HepG2 (cell line): ENCODE data around the gene ATG9A. TPM values are rescaled to one million over a fixed set of nuclear protein-coding genes. Genes with fewer than 3 reads are reported as not detected.

ENCODE experiments used
- ATAC-seq: fragments of 200-7000 bp; cut with Tn5 transposase; 3 replicates; pipeline ENCODE4 v1.9.1; 2020; ENCODE audit warnings: mild to moderate bottlenecking, moderate library complexity
- BruUV-seq: library from RNA; stranded (reverse); fragments of 400-500 nt; replicated peaks from 2 replicates; lab custom pipeline; 2021; lab: Mats Ljungman, UMichigan
- CTCF ChIA-PET: fragments of 300-600 bp; formaldehyde crosslinking; extraction: SDS; loops from one replicate; lab custom pipeline; 2021; ENCODE audit warnings: low total read pairs, inconsistent platforms, low intra/inter-chr PET ratio; lab: Yijun Ruan, JAX
- POLR2A ChIA-PET: fragments of 350-600 bp; sonication (Branson Sonifier 250); formaldehyde crosslinking; loops from one replicate; lab custom pipeline; 2020; ENCODE audit warnings: antibody characterized with exemption, inconsistent platforms; lab: Yijun Ruan, JAX
- DNase-seq: peaks from one replicate; pipeline ENCODE4 v3.0.0-alpha.2; 2015; ENCODE audit warnings: low spot score
- FAIRE-seq: peaks from 3 replicates; lab custom pipeline; 2011; peaks lifted over from hg19 to GRCh38; lab: Jason Lieb, UNC
- H2AFZ ChIP-seq: one replicate; pipeline ENCODE4 v1.6.1; 2011; ENCODE audit warnings: low read length, inconsistent platforms
- H3K27ac ChIP-seq: fragments of 300-600 bp; 3 replicates; pipeline ENCODE4 v1.8.0; 2011; ENCODE audit warnings: mixed run types, mild to moderate bottlenecking, mixed read lengths, low read length, inconsistent platforms; ENCODE audit not compliant: insufficient read depth; ENCODE audit errors: extremely low read length
- H3K27me3 ChIP-seq, 2 experiments: fragments of 200-600 bp in 1 of 2; 2 replicates in 1 of 2; 3 replicates in 1 of 2; pipeline versions ENCODE4 v1.6.0 to v1.8.0; 2011; ENCODE audit warnings: low read length in 2 of 2, mild to moderate bottlenecking in 2 of 2, moderate library complexity in 2 of 2, inconsistent platforms in 1 of 2; ENCODE audit not compliant: insufficient read depth in 2 of 2, control insufficient read depth in 1 of 2
- H3K36me3 ChIP-seq, 2 experiments: fragments of 200-600 bp in 1 of 2; replicated peaks in 1 of 2; 2 replicates in 1 of 2; 3 replicates in 1 of 2; pipeline versions ENCODE4 v1.5.1 to v1.8.0; 2011; ENCODE audit warnings: low read length in 2 of 2, inconsistent platforms in 1 of 2; ENCODE audit not compliant: insufficient read depth in 2 of 2, control insufficient read depth in 1 of 2
- H3K4me1 ChIP-seq: 2 replicates; pipeline ENCODE4 v1.5.1; 2012; ENCODE audit warnings: low read length, inconsistent platforms; ENCODE audit not compliant: insufficient read depth
- H3K4me2 ChIP-seq: 2 replicates; pipeline ENCODE4 v1.6.0; 2011; ENCODE audit warnings: low read depth, low read length, inconsistent platforms
- H3K4me3 ChIP-seq, 3 experiments: fragments of 200-600 bp in 1 of 3; sonication (generic), shearing (Covaris generic) in 1 of 3; replicated peaks in 1 of 3; 2 replicates each; pipeline ENCODE4 v1.5.1; 2011 to 2016; ENCODE audit warnings: low read length in 3 of 3, inconsistent platforms in 2 of 3, low read depth in 2 of 3, mild to moderate bottlenecking in 2 of 3, control low read depth in 1 of 3, mixed read lengths in 1 of 3; ENCODE audit not compliant: insufficient read depth in 1 of 3
- H3K79me2 ChIP-seq: one replicate; pipeline ENCODE4 v1.6.1; 2011; ENCODE audit warnings: low read length, inconsistent platforms; ENCODE audit not compliant: insufficient read depth
- H3K9ac ChIP-seq: 2 replicates; pipeline ENCODE4 v1.6.0; 2011; ENCODE audit warnings: mild to moderate bottlenecking, low read depth, low read length, inconsistent platforms; ENCODE audit not compliant: insufficient read depth
- H3K9me3 ChIP-seq: 2 replicates; pipeline ENCODE4 v1.5.1; 2012; ENCODE audit warnings: mild to moderate bottlenecking, low read length
- H4K20me1 ChIP-seq: 2 replicates; pipeline ENCODE4 v1.6.0; 2011; ENCODE audit warnings: inconsistent platforms, mild to moderate bottlenecking, low read length, moderate library complexity; ENCODE audit not compliant: insufficient read depth
- CTCF ChIP-seq: sonication (generic); formaldehyde crosslinking; IDR thresholded peaks from 2 replicates; pipeline ENCODE4 v1.5.0; 2020; ENCODE audit warnings: mild to moderate bottlenecking, missing genetic modification reagents, moderate library complexity
- JDP2 ChIP-seq: sonication (generic); formaldehyde crosslinking; IDR thresholded peaks from 2 replicates; pipeline ENCODE4 v1.8.1; 2022; ENCODE audit warnings: missing genetic modification reagents, borderline replicate concordance
- KMT2B ChIP-seq: IDR thresholded peaks from 2 replicates; pipeline ENCODE4 v1.6.1; 2016; ENCODE audit warnings: missing genetic modification reagents, missing compliant biosample characterization
- MAFF ChIP-seq: IDR thresholded peaks from 2 replicates; pipeline ENCODE4 v1.6.1; 2011; ENCODE audit warnings: low read depth, low read length, improper control_type of control experiment
- MZF1 ChIP-seq: sonication (generic); formaldehyde crosslinking; IDR thresholded peaks from 2 replicates; pipeline ENCODE4 v1.8.1; 2023; ENCODE audit warnings: mild to moderate bottlenecking, missing genetic modification reagents, borderline replicate concordance
- NFIB ChIP-seq: sonication (generic); formaldehyde crosslinking; IDR thresholded peaks from 2 replicates; pipeline ENCODE4 v1.9.0; 2021; ENCODE audit warnings: missing genetic modification reagents, mild to moderate bottlenecking, borderline replicate concordance
- SALL1 ChIP-seq: sonication (generic); formaldehyde crosslinking; IDR thresholded peaks from 2 replicates; pipeline ENCODE4 v1.8.0; 2022; ENCODE audit warnings: mild to moderate bottlenecking, missing genetic modification reagents
- SKI ChIP-seq: fragments of 450-650 bp; IDR thresholded peaks from one replicate; pipeline ENCODE4 v1.6.1; 2018; ENCODE audit warnings: mild to moderate bottlenecking; ENCODE audit not compliant: partially characterized antibody
- XRCC5 ChIP-seq: fragments of 200-400 bp; formaldehyde crosslinking; optimal IDR thresholded peaks from 2 replicates; pipeline ENCODE3; 2017; ENCODE audit warnings: mild to moderate bottlenecking, low read length
- ZBTB38 ChIP-seq: sonication (generic); formaldehyde crosslinking; IDR thresholded peaks from 2 replicates; pipeline ENCODE4 v1.5.1; 2020; ENCODE audit warnings: mild to moderate bottlenecking, missing genetic modification reagents
- ZC3H13 ChIP-seq: sonication (generic); formaldehyde crosslinking; IDR thresholded peaks from 2 replicates; pipeline ENCODE4 v1.8.1; 2023; ENCODE audit warnings: mild to moderate bottlenecking, missing genetic modification reagents, moderate library complexity
- WGBS: methylation state at CpG from one replicate; pipeline ENCODE4 v1.1.6; 2017; ENCODE audit warnings: low lambda C conversion rate; 5-methylcytosine and 5-hydroxymethylcytosine counted together
- in situ Hi-C: cut with HindIII; loops from 2 replicates; pipeline ENCODE4 v1.10.0; 2017; ENCODE audit warnings: low pct_unique_long_range_greater_than_20kb; ENCODE audit not compliant: extremely low pct_ligation_motif_present
- intact Hi-C: fragments of 100-400 bp; cut with micrococcal nuclease; formaldehyde crosslinking; loops from one replicate; pipeline ENCODE4 v1.10.0; 2022; ENCODE audit not compliant: unreplicated experiment
- polyA plus RNA-seq, 8 experiments: library from polyadenylated mRNA; depleted of rRNA in 3 of 8; stranded (reverse) in 7 of 8; unstranded in 1 of 8; fragments of >200 nt; fragmentation: Illumina TruSeq in 4 of 8; extraction: Trizol in 4 of 8; gene quantifications; 2 replicates each; pipeline versions ENCODE4 v1.2.1 to v1.2.3, GENCODE V29; 2011 to 2016; ENCODE audit warnings: low read depth in 4 of 8, missing spikeins in 1 of 8, mixed read lengths in 1 of 8; ENCODE audit not compliant: insufficient read depth in 1 of 8
- total RNA-seq, 5 experiments: library from RNA; depleted of rRNA; stranded (reverse); fragments of >200 nt; fragmentation: Illumina TruSeq; extraction: Trizol; gene quantifications; 2 replicates each; pipeline ENCODE4 v1.2.3, GENCODE V29; 2016; ENCODE audit warnings: low read depth in 1 of 5
- TF ChIP-seq, protein P1 (sequence below): sonication (generic); formaldehyde crosslinking; IDR thresholded peaks from 2 replicates; pipeline ENCODE4 v1.4.0; 2020; ENCODE audit warnings: mild to moderate bottlenecking, missing genetic modification reagents
- TF ChIP-seq, protein P2 (sequence below), 2 experiments: sonication (generic) in 1 of 2; formaldehyde crosslinking in 1 of 2; IDR thresholded peaks; 2 replicates each; pipeline versions ENCODE4 v1.4.0 to v1.6.1; 2016 to 2020; ENCODE audit warnings: borderline replicate concordance in 1 of 2, low read depth in 1 of 2, mild to moderate bottlenecking in 1 of 2, missing genetic modification reagents in 1 of 2

ATG9A gene
- total and polyA plus RNA-seq, 2 of the 13 experiments (the other 11 are each of a cell fraction or from before 2014, with no cell fraction given), result 35.0 to 131 TPM

DNA sequence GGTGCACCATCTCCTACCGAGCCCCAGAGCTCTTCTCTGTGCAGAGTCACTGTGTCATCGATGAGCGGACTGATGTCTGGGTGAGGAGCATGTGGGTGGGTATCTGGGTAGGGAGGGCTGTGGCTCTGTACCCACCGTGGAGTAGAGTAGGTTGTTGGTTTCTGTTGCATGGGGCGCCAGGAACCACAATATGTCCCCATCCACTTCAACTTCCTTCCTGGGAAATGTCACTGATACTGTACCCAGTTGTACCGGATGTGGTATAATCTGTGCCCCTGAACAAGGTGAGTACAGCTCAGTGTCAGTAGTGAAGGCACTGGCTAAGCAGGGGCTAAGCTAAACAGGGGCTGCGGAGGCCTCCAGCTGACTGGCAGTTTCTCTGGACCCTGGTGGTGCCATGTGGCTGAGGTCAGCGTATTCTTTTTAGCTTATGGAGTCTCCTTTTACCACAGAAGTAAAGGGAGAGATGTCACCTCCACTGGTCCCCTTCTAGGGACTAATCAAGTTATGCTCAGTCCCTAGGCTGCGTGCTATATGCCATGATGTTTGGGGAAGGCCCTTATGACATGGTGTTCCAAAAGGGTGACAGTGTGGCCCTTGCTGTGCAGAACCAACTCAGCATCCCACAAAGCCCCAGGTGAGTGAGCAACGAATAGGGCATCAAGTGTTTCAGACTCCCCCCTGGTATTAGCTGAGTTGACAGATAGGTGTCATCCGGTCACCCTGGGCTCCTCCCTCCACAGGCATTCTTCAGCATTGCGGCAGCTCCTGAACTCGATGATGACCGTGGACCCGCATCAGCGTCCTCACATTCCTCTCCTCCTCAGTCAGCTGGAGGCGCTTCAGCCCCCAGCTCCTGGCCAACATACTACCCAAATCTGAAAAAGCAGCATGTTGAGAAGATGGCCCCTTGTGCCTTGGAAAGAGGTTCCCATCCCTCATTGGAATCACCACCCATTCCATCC lies 18.5 kb upstream of the ATG9A start:
- Histone ChIP-seq H4K20me1 (no peaks in the 10 kb centered on the region), H3K4me2 (peak overlapping the region; percentile 94; the same call in 1 of the 2 replicates), H3K79me2 (peaks cover 14% of the 10 kb centered on the region), H3K36me3 (peaks cover 1 to 13% of the 10 kb centered on the region in 2 experiments; a peak in 4 of 5 replicates), H3K4me3 (no peak overlapping the region), H3K27ac (peak overlapping the region; percentile 91), H3K4me1 (peaks cover 71% of the 10 kb centered on the region), H3K9me3 (no peaks in the 10 kb centered on the region), H3K27me3 (peaks cover 0 to 2% of the 10 kb centered on the region in 2 experiments; a peak in 1 of 5 replicates), H2AFZ (no peak overlapping the region), H3K9ac (no peak overlapping the region)
- no TSS peak for BruUV-seq
- ChIA-PET CTCF (interaction anchor here (1.6 kb wide), 1 partner anchor 47 kb away, joined by 5 read pairs; no protein-coding TSS in a partner anchor), POLR2A (interaction anchor here (1.0 to 5.7 kb wide), 17 partner anchors 14 to 304 kb away, joined by 3 to 73 read pairs (median 18); partner anchors contain the start of genes ABCB6, ANKZF1, ATG9A and CNPPD1)
- ATAC-seq (no peak), FAIRE-seq (no peak), DNase-seq (no peak)
- intact Hi-C loops (loop anchor here (2.0 kb wide), 1 partner anchor 47 kb away; no protein-coding TSS in a partner anchor), in situ Hi-C loops (no loop called here)
- WGBS, result 95% methylated on average over 17 of the region's 17 CpGs
- TF ChIP-seq MAFF (peak; percentile 67), XRCC5 (peak; percentile 51), MZF1 (CRISPR knock-in tag) (no peak), ZBTB38 (peak; percentile 93; the same call in 1 of the 2 replicates), SALL1 (0 out of 2 replicates have a peak, but pooled peaks have one; percentile 14), JDP2 (no peak), KMT2B (CRISPR knock-in tag) (no peak), CTCF (CRISPR knock-in tag) (0 out of 2 replicates have a peak, but pooled peaks have one; percentile 9), SKI (no peak), ZC3H13 (CRISPR knock-in tag) (0 out of 2 replicates have a peak, but pooled peaks have one; percentile 60), NFIB (no peak)
- TF ChIP-seq, protein P1, sequence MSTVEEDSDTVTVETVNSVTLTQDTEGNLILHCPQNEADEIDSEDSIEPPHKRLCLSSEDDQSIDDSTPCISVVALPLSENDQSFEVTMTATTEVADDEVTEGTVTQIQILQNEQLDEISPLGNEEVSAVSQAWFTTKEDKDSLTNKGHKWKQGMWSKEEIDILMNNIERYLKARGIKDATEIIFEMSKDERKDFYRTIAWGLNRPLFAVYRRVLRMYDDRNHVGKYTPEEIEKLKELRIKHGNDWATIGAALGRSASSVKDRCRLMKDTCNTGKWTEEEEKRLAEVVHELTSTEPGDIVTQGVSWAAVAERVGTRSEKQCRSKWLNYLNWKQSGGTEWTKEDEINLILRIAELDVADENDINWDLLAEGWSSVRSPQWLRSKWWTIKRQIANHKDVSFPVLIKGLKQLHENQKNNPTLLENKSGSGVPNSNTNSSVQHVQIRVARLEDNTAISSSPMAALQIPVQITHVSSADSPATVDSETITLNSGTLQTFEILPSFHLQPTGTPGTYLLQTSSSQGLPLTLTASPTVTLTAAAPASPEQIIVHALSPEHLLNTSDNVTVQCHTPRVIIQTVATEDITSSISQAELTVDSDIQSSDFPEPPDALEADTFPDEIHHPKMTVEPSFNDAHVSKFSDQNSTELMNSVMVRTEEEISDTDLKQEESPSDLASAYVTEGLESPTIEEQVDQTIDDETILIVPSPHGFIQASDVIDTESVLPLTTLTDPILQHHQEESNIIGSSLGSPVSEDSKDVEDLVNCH, result no peak
- TF ChIP-seq, protein P2, sequence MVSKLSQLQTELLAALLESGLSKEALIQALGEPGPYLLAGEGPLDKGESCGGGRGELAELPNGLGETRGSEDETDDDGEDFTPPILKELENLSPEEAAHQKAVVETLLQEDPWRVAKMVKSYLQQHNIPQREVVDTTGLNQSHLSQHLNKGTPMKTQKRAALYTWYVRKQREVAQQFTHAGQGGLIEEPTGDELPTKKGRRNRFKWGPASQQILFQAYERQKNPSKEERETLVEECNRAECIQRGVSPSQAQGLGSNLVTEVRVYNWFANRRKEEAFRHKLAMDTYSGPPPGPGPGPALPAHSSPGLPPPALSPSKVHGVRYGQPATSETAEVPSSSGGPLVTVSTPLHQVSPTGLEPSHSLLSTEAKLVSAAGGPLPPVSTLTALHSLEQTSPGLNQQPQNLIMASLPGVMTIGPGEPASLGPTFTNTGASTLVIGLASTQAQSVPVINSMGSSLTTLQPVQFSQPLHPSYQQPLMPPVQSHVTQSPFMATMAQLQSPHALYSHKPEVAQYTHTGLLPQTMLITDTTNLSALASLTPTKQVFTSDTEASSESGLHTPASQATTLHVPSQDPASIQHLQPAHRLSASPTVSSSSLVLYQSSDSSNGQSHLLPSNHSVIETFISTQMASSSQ (IDR thresholded peaks at IDR 0.05; ENCODE audit: low read depth), result no peak
- TF ChIP-seq, protein P2 (CRISPR knock-in tag; IDR thresholded peaks at IDR 0.05; ENCODE audit: borderline replicate concordance), result no peak
